GM23338 (cell line): ENCODE results near the gene MBD6.

ENCODE experiments used
- CREB1 ChIP-seq: fragments of 250-450 bp; sonication (Bioruptor Pico); IDR thresholded peaks from 2 replicates; pipeline ENCODE4 v1.5.0; 2020; ENCODE audit warnings: low read depth, mild to moderate bottlenecking, moderate library complexity
- ETS1 ChIP-seq: IDR thresholded peaks from 2 replicates; pipeline ENCODE4 v1.6.1; 2016; ENCODE audit warnings: antibody characterized with exemption
- EZH2 ChIP-seq: fragments of 200-600 bp; sonication (generic); IDR thresholded peaks from one replicate; pipeline ENCODE4 v1.8.0; 2017; ENCODE audit warnings: antibody characterized with exemption, mild to moderate bottlenecking, low read depth; ENCODE audit not compliant: unreplicated experiment
- EZH2phosphoT487 ChIP-seq: fragments of 200-600 bp; sonication (generic); IDR thresholded peaks from one replicate; pipeline ENCODE4 v1.8.1; 2018; ENCODE audit warnings: antibody characterized with exemption; ENCODE audit not compliant: unreplicated experiment
- JUNB ChIP-seq: IDR thresholded peaks from one replicate; pipeline ENCODE4 v1.6.1; 2016; ENCODE audit warnings: antibody characterized with exemption; ENCODE audit not compliant: unreplicated experiment
- NANOG ChIP-seq: IDR thresholded peaks from 2 replicates; pipeline ENCODE4 v1.6.1; 2016; ENCODE audit warnings: antibody characterized with exemption, borderline replicate concordance
- POLR2AphosphoS5 ChIP-seq: IDR thresholded peaks from 2 replicates; pipeline ENCODE4 v1.6.1; 2016; ENCODE audit warnings: antibody characterized with exemption, low read depth
- ZNF331 ChIP-seq: fragments of 250-450 bp; sonication (Bioruptor Pico); IDR thresholded peaks from 2 replicates; pipeline ENCODE4 v1.5.0; 2020; ENCODE audit warnings: low read depth, mild to moderate bottlenecking, moderate library complexity
- ZNF462 ChIP-seq: fragments of 250-450 bp; sonication (Bioruptor Pico); IDR thresholded peaks from 2 replicates; pipeline ENCODE4 v1.5.0; 2020; ENCODE audit warnings: mild to moderate bottlenecking, moderate library complexity
- TF ChIP-seq, protein P1 (sequence below), 2 experiments: fragments of 200-600 bp in 1 of 2; sonication (generic) in 1 of 2; conservative IDR thresholded peaks; 2 replicates each; pipeline versions ENCODE4 v1.5.1 to v1.6.1; 2016 to 2017; ENCODE audit warnings: antibody characterized with exemption in 2 of 2, low read depth in 2 of 2, mild to moderate bottlenecking in 2 of 2, moderate library complexity in 1 of 2
- TF ChIP-seq, protein P2 (sequence below): IDR thresholded peaks from one replicate; pipeline ENCODE4 v1.6.1; 2018; ENCODE audit warnings: antibody characterized with exemption; ENCODE audit not compliant: unreplicated experiment

- TF ChIP-seq, protein P1, sequence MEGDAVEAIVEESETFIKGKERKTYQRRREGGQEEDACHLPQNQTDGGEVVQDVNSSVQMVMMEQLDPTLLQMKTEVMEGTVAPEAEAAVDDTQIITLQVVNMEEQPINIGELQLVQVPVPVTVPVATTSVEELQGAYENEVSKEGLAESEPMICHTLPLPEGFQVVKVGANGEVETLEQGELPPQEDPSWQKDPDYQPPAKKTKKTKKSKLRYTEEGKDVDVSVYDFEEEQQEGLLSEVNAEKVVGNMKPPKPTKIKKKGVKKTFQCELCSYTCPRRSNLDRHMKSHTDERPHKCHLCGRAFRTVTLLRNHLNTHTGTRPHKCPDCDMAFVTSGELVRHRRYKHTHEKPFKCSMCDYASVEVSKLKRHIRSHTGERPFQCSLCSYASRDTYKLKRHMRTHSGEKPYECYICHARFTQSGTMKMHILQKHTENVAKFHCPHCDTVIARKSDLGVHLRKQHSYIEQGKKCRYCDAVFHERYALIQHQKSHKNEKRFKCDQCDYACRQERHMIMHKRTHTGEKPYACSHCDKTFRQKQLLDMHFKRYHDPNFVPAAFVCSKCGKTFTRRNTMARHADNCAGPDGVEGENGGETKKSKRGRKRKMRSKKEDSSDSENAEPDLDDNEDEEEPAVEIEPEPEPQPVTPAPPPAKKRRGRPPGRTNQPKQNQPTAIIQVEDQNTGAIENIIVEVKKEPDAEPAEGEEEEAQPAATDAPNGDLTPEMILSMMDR (conservative IDR thresholded peaks at IDR 0.05; ENCODE audit: low read depth in 2 of 2), result no peak
- TF ChIP-seq EZH2phosphoT487 (no peak), EZH2 (no peak), JUNB (no peak), CREB1 (CRISPR knock-in tag) (no peak), POLR2AphosphoS5 (peak; percentile 21; the same call in 1 of the 2 replicates), ETS1 (no peak), ZNF462 (CRISPR knock-in tag) (no peak), ZNF331 (CRISPR knock-in tag) (no peak), NANOG (no peak)
- TF ChIP-seq, protein P2, sequence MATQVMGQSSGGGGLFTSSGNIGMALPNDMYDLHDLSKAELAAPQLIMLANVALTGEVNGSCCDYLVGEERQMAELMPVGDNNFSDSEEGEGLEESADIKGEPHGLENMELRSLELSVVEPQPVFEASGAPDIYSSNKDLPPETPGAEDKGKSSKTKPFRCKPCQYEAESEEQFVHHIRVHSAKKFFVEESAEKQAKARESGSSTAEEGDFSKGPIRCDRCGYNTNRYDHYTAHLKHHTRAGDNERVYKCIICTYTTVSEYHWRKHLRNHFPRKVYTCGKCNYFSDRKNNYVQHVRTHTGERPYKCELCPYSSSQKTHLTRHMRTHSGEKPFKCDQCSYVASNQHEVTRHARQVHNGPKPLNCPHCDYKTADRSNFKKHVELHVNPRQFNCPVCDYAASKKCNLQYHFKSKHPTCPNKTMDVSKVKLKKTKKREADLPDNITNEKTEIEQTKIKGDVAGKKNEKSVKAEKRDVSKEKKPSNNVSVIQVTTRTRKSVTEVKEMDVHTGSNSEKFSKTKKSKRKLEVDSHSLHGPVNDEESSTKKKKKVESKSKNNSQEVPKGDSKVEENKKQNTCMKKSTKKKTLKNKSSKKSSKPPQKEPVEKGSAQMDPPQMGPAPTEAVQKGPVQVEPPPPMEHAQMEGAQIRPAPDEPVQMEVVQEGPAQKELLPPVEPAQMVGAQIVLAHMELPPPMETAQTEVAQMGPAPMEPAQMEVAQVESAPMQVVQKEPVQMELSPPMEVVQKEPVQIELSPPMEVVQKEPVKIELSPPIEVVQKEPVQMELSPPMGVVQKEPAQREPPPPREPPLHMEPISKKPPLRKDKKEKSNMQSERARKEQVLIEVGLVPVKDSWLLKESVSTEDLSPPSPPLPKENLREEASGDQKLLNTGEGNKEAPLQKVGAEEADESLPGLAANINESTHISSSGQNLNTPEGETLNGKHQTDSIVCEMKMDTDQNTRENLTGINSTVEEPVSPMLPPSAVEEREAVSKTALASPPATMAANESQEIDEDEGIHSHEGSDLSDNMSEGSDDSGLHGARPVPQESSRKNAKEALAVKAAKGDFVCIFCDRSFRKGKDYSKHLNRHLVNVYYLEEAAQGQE, result no peak
Measured at GRCh38 chr12:57515934-57516541, 6.6 kb upstream of the MBD6 start.
